Choroid plexus epithelial cell (primary cell): ENCODE data around the gene ARL8B.

Experiments
- DNase-seq: peaks from one replicate; pipeline ENCODE4 v3.0.0-alpha.2; 2010; ENCODE audit warnings: low read depth
- H3K4me3 ChIP-seq: 2 replicates; pipeline ENCODE4 v1.5.1; 2011; ENCODE audit warnings: low read depth, mild to moderate bottlenecking, control low read depth, low read length, moderate library complexity
- CTCF ChIP-seq: conservative IDR thresholded peaks from 2 replicates; pipeline ENCODE4 v1.5.1; 2011; ENCODE audit warnings: low read depth, mild to moderate bottlenecking, control low read depth, inconsistent platforms, low read length, moderate library complexity

Gene ARL8B

DNA sequence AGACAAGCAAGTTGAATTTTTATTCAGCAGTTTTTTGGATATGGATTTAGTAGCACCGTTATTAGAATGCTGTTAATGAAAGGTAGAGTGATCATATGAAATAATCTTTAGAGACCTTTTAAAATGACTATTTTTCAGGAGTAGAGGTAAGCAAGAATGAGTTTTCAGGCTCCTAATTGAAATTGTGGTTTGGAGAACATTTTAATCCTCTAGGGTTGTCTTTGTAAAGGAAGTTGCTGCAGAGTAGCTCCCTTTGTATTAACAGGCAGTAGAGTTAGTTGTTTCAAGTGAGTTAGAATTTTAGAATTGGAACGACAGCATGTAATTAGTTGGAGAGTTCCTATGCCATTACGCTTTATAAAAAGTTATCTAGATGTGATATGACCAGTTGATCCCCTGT, 38.2 kb downstream of the ARL8B start:
- TF ChIP-seq CTCF = no peak
- no peak overlapping the region for H3K4me3 ChIP-seq
- no peak for DNase-seq

GRCh38 chr3:5160940-5161858, 39.1 kb downstream of the ARL8B start:
- no peak overlapping the region for H3K4me3 ChIP-seq
- no peak for TF ChIP-seq CTCF
- DNase-seq = peak; percentile 19

DNA sequence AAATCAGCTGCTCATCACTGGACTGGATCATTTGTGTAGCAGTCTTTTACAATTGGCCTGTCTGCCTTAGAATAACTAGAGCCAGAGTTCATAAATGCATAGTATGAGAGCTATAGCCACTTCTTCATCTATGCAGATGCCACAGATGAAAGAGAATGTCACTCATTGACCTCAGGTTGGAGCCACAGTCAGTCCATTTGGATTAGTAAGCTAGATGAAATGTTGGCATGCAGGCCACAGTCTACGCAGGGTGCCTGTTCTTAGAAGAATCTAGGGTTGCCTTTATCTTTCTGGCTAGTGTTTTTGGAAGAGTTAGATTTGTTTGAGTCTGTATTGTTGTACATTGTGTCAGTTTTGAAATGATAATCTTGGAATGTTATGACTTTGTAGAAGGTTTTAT, 40.0 kb downstream of the ARL8B start:
- DNase-seq = peak; percentile 92
- no peak for TF ChIP-seq CTCF
- no peak overlapping the region for H3K4me3 ChIP-seq

DNA sequence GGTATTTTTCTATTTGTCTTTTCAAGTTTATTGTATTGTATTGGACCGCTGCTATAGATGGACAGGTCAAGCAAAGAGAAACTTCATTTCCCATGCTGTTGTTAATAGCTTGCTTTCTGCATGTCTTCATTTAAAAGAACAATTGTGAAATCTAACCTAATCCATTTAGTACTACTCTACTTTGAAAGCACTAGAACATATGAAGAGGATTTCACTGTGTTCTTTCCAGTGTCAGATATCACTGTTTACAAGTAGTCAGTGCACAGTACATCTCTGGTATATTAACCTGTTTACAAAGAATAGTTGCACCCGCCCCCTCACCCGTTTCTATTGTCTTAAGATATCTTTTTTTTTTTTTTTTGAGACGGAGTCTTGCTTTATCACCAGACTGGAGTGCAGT, 43.6 kb downstream of the ARL8B start:
- H3K4me3 ChIP-seq = no peak overlapping the region
- no peak for TF ChIP-seq CTCF
- DNase-seq = no peak

GRCh38 chr3:5166846-5167245, 44.8 kb downstream of the ARL8B start:
- no peak for TF ChIP-seq CTCF
- DNase-seq = no peak
- no peak overlapping the region for H3K4me3 ChIP-seq

DNA sequence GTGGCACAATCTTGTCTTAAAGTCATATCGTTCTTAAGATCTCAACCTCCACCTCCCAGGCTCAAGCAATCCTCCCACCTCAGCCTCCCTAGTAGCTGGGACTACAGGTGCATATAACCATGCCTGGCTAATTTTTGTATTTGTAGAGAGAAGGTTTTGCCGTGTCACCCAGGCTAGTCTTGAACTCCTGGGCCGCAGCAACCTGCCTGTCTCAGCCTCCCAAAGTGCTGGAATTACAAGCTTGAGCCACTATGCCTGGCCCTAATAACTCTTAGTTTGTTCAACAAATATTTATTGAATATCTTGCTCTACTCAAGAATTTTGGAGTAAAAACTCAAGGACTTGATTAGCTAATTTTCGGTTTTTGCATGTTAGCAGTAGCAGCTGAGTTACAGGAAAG, 46.0 kb downstream of the ARL8B start:
- no peak for DNase-seq
- no peak overlapping the region for H3K4me3 ChIP-seq
- no peak for TF ChIP-seq CTCF

DNA sequence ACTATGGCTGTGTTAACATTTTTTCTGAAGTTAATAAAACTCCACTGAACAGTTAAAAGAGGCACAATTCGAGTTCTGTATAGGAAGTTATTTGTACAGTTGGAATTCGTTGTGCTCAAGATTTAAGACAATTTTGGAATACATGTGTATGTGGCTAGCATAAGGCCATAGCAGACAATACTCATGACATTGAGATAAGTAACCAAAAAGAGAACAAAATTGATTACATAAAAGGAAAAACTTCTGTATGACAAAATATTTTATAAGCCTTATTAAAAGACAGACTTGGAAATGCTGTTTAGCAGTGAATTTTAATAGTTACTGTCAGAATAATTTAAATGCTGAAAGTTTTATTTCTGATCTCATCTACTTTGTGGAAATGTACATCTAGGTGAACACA, 47.7 kb downstream of the ARL8B start:
- no peak for DNase-seq
- H3K4me3 ChIP-seq = no peak overlapping the region
- TF ChIP-seq CTCF = no peak
